D341Med (cell line): ENCODE measurements around the gene MCF2L.

Source experiments
- DNase-seq: peaks from one replicate; pipeline ENCODE4 v3.0.0; 2012; ENCODE audit warnings: low spot score

Gene MCF2L

GRCh38 chr13:113031465-113031864 is 62.5 kb downstream of the MCF2L start:
- DNase-seq: no peak

DNA sequence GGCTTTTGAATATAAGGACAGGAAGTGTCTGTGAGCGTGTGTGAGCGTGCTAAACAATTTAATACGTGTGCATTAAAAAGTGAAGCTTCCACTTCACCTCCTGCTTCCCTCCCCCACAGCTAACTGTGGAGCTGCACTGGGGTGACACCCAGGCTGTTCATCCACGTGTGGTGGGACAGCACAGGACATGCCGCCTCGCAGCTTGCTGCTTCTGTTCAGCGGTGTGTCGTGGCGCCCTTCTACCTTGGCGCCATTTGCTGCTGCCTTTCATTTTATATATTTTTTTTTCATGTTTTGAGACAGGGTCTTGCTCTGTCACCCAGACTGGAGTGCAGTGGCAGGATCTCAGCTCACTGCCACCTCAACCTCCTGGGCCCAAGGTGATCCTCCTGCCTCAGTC is 63.3 kb downstream of the MCF2L start:
- DNase-seq: no peak

DNA sequence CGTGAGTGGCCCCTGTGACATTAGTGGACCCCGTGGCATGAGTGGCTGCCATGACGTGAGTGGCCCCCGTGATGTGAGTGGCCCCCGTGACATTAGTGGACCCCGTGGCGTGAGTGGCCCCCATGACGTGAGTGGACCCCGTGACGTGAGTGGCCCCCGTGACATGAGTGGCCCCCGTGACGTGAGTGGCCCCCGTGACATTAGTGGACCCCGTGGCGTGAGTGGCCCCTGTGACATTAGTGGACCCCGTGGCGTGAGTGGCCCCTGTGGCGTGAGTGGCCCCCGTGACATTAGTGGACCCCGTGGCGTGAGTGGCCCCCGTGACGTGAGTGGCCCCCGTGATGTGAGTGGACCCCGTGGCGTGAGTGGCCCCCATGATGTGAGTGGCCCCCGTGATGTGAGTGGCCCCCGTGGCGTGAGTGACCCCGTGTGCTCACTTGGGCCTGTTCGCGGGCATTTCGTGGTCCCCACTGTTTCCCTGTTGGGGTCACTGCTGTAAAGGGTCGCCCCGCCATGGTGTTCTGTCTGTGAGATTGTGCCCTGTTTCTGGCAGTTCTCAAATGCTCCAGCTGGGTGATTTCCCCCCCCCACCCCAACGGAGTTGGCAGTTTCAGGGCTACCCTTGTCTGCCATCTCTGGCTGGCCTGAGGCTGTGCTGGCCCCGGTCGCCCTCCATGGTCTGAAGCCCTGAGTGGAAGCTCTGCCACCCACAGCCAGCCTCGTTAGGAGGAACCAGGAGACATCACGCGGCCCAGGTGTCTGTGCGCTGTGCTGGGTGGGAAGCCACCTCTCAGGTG is 64.2 kb downstream of the MCF2L start:
- DNase-seq: no peak

DNA sequence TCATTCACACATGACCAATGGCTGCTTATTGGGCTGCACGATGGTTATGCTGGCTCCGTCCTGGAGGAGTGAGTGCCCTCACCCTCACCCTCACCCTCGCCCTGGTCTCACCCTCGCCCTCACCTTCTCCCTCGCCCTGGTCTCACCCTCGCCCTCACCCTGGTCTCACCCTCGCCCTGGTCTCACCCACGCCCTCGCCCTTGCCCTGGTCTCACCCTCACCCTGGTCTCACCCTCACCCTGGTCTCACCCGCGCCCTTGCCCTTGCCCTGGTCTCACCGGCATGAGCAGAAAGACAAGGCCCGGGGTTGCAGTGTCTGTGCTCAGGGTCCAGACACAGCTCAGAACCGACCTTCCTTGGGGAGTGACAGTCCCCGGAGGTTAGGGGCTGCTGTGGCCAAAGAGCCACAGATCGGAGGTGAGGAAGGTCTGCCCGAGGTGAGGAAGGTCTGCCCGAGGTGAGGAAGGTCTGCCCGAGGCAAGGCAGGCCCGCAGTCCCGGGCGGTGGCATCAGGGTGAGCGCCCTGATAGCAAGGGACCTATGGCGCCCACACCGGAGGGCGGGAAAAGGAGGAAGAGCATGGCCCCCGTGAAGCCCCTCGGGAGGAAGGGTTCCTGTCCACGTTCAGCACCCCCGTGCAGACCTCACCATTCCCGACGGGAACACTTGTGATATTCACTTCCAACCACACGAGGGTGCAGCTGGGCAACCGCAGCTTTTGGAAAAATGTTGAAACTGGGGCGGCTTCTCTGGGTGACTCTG is 65.6 kb downstream of the MCF2L start:
- peak; percentile 82 for DNase-seq

- DNase-seq: no peak
Observed at GRCh38 chr13:113035213-113035800, 66.3 kb downstream of the MCF2L start.

GRCh38 chr13:113036401-113036800 is 67.4 kb downstream of the MCF2L start:
- DNase-seq: no peak

GRCh38 chr13:113040031-113040430 is 71.0 kb downstream of the MCF2L start:
- DNase-seq: no peak

GRCh38 chr13:113040597-113041292 is 71.7 kb downstream of the MCF2L start:
- no peak for DNase-seq

GRCh38 chr13:113041293-113041690 is 72.3 kb downstream of the MCF2L start:
- no peak for DNase-seq

GRCh38 chr13:113041896-113042295 is 72.9 kb downstream of the MCF2L start:
- DNase-seq: no peak

- DNase-seq: no peak
Observed at GRCh38 chr13:113042456-113042855, 73.4 kb downstream of the MCF2L start.

DNA sequence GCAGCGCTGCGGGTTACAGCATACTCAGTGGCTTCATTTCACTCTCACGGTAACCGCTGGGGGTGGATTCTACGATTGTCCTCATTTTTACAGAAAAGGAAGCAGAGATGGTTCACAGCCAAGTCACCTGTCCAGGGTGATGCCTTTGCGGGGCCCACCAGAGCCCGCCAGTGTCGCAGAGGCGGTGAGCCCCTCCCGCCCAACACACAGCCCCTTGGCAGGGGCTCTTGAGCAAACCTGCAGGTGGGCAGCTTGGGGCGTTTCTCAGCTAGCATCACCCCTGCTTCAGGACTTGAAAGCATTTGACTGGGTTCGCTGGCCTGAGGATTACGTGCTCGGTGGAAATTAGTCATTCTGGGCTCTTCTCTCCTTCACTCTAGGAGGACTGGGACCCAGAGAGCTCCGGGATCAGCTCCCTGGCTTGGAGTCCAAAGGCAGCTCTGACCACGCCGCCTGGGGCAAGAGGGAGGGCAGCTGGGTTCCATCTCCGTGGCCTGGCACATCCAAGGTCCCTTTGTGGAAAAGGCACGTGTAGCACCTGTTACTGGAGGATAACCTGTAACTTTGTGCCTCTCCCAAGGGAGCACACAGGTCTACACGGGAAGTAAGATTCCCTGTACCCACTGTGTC is 74.1 kb downstream of the MCF2L start:
- no peak for DNase-seq

DNA sequence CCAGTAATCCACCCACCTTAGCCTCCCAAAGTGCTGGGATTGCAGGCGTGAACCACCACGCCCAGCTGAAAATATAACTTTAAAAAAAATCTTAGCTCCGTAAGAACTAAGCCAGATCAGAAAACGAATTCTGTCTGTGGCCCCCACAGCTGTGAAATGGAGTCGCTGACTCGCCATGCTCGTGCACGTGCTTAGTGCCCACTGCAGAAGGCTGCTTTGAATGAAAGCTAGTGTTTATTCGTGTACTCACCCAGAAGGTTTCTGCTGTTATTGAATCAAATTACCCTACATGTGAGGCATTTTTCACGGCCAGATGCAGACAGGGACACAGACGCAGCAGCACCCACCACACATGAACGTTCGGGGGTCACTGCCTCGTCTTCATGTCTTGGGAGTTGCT is 74.9 kb downstream of the MCF2L start:
- no peak for DNase-seq

DNA sequence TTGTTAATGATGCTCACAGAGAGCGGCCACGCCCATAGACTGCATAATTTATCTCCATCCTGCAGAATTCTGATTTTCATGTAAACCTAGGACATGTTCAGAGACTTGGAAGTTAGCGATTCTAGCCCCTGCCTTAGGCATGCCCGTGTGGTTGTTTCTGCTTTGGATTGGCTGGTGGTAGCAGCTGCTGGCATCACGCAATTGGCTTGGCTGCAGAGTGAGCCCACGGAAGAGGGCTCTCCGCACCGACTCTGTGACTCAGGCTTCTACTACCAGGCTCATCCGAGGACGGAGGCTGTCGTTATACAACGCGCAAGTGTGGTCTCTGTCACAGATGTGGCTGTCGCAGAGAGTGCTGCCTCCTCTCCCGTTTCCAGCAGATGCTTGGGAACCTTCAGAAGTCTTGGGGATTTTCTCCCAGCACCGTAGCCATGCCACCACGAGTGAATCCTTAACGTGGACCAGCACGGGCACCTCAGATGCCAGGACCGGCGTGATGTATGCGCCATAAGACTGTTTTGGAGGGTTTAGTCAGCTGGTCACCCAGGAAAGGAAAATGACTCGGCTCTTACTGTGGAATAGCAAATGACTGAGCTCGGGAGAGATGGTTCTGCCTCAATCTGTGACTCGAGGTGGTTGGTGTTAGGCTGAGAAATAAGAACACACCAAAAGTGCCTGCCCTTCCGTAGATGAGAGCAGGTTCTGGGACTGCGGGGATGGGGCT is 75.5 kb downstream of the MCF2L start:
- no peak for DNase-seq

DNA sequence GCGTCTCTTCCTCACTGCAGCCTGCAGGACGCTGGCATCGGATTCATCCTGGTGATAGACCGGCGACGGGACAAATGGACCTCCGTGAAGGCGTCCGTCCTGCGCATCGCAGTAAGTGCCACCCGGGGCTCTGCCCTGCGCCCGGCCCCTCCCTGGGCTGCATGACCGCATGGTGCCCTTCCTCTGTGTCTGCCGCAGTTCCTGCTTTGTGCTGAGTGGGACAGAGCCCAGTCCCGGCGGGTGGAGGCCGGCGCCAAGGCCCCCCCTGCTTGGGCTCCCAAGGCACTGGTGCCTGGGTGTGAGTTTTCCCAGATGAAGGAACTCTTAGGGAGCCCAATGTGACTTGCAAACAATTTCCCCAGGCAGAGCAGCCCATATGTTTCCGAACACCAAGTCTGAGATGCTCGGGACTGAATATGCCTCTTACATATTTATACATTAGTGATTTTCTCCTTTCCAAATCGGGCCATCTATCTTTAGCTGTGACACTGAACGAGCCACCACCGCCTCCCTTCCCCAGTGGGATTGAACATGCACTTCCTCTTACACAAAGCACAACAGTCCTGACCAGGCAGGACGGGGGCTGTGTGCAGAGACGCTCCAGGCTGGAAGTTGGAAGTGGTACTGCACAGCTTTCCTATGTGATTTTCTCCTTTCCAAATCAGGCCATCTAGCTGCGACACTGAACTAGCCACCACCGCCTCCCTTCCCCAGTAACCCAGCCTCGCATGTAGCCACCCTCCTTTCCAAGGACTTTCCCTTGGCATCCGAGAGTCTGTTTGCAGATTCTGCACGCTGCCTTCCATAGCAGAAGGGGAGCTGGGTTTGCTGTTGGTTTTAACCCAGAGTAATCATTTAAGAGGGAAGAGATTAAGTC is 76.5 kb downstream of the MCF2L start:
- DNase-seq: no peak

- no peak for DNase-seq
Observed at GRCh38 chr13:113046128-113046882, 77.3 kb downstream of the MCF2L start.

GRCh38 chr13:113046883-113047244 is 77.8 kb downstream of the MCF2L start:
- no peak for DNase-seq

DNA sequence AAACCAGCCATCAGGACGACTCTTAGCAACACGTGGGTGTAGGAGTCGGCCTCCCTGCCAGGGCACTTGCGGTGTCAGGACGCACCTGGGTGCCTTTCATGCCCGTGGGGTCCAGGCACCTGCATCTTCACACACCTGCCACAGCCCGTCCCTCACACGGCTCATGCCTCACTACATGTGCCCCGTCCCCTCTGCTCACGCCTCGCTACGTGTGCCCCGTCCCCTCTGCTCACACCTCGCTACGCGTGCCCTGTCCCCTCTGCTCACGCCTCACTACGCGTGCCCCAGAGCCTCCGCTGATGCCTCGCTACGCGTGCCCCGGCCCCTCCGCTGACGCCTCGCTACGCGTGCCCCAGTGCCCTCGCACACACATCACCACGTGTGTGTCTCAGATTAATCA is 78.6 kb downstream of the MCF2L start:
- DNase-seq: no peak

- DNase-seq: no peak
Observed at GRCh38 chr13:113048766-113049165, 79.8 kb downstream of the MCF2L start.

GRCh38 chr13:113049521-113049941 is 80.5 kb downstream of the MCF2L start:
- no peak for DNase-seq
